Breast epithelium (tissue), 3 donors: ENCODE data around the gene JPH4.

Source experiments
- POLR2A ChIP-seq: fragments of 450-650 bp; IDR thresholded peaks from one replicate; pipeline ENCODE4 v1.6.1; 2016; ENCODE audit warnings: antibody characterized with exemption, mild to moderate bottlenecking, moderate library complexity
- TF ChIP-seq, protein P1 (sequence below), 3 donors: fragments of 450-650 bp; IDR thresholded peaks; one replicate each; pipeline ENCODE4 v1.5.1; 2016 to 2017; ENCODE audit warnings: antibody characterized with exemption in 3 of 3, mild to moderate bottlenecking in 3 of 3, moderate library complexity in 3 of 3

DNA sequence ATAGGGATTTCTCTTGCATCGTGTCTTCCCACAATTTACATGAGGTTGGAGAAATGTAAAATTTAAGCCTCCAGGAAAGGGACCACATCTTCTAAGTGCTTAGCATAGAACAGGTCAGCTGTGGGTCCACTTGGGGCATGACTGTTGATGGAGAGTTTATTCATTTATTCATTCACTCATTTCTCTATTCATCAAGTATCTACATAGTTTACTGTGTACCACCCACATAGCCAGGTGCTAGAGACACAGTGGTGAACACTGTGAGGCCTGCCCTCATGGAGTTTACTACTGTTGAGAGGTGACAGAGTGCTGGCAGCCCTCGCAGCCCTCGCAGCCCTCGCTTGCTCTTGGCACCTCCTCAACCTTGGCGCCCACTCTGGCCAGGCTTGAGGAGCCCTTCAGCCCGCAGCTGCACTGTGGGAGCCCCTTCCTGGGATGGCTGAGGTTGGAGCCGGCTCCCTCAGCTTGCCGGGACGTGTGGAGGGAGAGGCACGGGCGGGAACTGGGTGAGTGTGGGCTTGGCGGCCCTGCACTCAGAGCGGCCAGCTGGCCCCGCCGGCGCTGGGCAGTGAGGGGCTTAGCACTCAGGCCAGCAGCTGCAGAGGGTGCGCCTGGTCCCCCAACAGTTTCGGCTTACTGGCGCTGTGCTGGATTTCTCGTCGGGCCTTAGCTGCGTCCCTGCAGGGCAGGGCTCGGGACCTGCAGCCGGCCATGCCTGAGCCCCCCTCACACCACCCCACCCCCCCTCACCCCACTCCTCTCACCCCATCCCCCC, 1.7 kb upstream of the JPH4 start:
- TF ChIP-seq, protein P1, sequence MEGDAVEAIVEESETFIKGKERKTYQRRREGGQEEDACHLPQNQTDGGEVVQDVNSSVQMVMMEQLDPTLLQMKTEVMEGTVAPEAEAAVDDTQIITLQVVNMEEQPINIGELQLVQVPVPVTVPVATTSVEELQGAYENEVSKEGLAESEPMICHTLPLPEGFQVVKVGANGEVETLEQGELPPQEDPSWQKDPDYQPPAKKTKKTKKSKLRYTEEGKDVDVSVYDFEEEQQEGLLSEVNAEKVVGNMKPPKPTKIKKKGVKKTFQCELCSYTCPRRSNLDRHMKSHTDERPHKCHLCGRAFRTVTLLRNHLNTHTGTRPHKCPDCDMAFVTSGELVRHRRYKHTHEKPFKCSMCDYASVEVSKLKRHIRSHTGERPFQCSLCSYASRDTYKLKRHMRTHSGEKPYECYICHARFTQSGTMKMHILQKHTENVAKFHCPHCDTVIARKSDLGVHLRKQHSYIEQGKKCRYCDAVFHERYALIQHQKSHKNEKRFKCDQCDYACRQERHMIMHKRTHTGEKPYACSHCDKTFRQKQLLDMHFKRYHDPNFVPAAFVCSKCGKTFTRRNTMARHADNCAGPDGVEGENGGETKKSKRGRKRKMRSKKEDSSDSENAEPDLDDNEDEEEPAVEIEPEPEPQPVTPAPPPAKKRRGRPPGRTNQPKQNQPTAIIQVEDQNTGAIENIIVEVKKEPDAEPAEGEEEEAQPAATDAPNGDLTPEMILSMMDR (IDR thresholded peaks at IDR 0.05) = no peak
- TF ChIP-seq POLR2A = no peak
